GM10248 (cell line): ENCODE measurements around the gene CEP128.

Experiments
- CTCF ChIA-PET: fragments of 300-600 bp; sonication (Branson Sonifier 250); formaldehyde crosslinking; extraction: SDS; loops from one replicate; lab custom pipeline; 2021; ENCODE audit warnings: antibody characterized with exemption; lab: Yijun Ruan, JAX
- POLR2A ChIA-PET: fragments of 350-650 bp; sonication (Branson Sonifier 250); formaldehyde crosslinking; extraction: SDS; loops from one replicate; lab custom pipeline; 2020; ENCODE audit warnings: antibody characterized with exemption; lab: Yijun Ruan, JAX
- DNase-seq: peaks from one replicate; pipeline ENCODE4 v3.0.0; 2012; ENCODE audit errors: extremely low spot score
- CTCF ChIP-seq: IDR thresholded peaks from 2 replicates; pipeline ENCODE4 v1.5.1; 2012; ENCODE audit warnings: mild to moderate bottlenecking, low read depth; ENCODE audit errors: extremely low read depth, missing control alignments, control extremely low read depth

Gene CEP128

GRCh38 chr14:80496090-80496489 lies 445.4 kb downstream of the CEP128 start:
- no peak for TF ChIP-seq CTCF
- ChIA-PET CTCF (interaction anchor here (1.4 kb wide), 1 partner anchor 33 kb away, joined by 3 read pairs; no protein-coding TSS in a partner anchor), POLR2A (no interaction called here)
- no peak for DNase-seq

- no peak for TF ChIP-seq CTCF
- DNase-seq: no peak
- ChIA-PET POLR2A (no interaction called here), CTCF (no interaction called here)
Observed at GRCh38 chr14:80494769-80495168, 446.8 kb downstream of the CEP128 start.

- TF ChIP-seq CTCF: no peak
- ChIA-PET POLR2A (no interaction called here), CTCF (interaction anchor here (0.7 to 2.5 kb wide), 2 partner anchors 11 to 15 kb away, joined by 3 to 10 read pairs; no protein-coding TSS in a partner anchor)
- no peak for DNase-seq
Observed at GRCh38 chr14:80493620-80494019, 447.9 kb downstream of the CEP128 start.

- CTCF ChIA-PET: interaction anchor here (0.8 to 2.5 kb wide), 3 partner anchors 9 to 683 kb away, joined by 3 to 10 read pairs (median 3); no protein-coding TSS in a partner anchor
- TF ChIP-seq CTCF: no peak
- DNase-seq: no peak
- POLR2A ChIA-PET: interaction anchor here (0.6 kb wide), 1 partner anchor 262 kb away, joined by 3 read pairs; no protein-coding TSS in a partner anchor
Observed at GRCh38 chr14:80491650-80492049, 449.9 kb downstream of the CEP128 start.

GRCh38 chr14:80491131-80491530 lies 450.4 kb downstream of the CEP128 start:
- ChIA-PET POLR2A (interaction anchor here (0.6 kb wide), 1 partner anchor 263 kb away, joined by 3 read pairs; no protein-coding TSS in a partner anchor), CTCF (interaction anchor here (0.8 to 1.4 kb wide), 2 partner anchors 10 to 683 kb away, joined by 3 read pairs; no protein-coding TSS in a partner anchor)
- no peak for DNase-seq
- no peak for TF ChIP-seq CTCF

GRCh38 chr14:80489513-80489912 lies 452.0 kb downstream of the CEP128 start:
- no peak for TF ChIP-seq CTCF
- ChIA-PET POLR2A (no interaction called here), CTCF (no interaction called here)
- DNase-seq: no peak
